ENCODE measurements around the gene LRP1B.

Gene LRP1B

GRCh38 chr2:141467331-141467730 lies 663.5 kb downstream of the LRP1B start:
- DNase-seq (ENCODE audit: low read depth): no peak
- H3K4me3 ChIP-seq (ENCODE audit: low read length): no peak overlapping the region
- no peak for TF ChIP-seq CTCF (conservative IDR thresholded peaks at IDR 0.05; ENCODE audit: low read depth, low read length)

DNA sequence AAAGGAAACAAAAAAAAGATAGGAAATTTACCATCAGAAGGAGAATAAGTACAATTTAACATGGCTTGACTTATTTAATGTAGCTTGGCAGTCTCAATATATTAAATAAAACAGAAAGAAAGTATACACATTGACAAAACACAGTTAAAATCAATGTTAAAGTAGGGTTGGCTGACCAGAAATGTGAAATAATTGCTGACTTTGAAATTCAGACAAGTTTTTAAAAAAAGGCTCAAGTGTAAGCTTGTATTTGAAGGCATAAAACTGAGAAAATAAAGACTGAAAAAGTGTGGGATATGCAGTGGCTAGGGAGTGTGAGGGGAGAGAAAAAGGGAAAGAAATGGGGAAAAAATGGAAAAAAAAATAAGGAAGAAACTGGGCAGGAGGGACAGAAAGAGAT lies 665.8 kb downstream of the LRP1B start:
- H3K4me3 ChIP-seq (ENCODE audit: low read length): no peak overlapping the region
- no peak for DNase-seq (ENCODE audit: low read depth)
- TF ChIP-seq CTCF (conservative IDR thresholded peaks at IDR 0.05; ENCODE audit: low read depth, low read length): no peak

GRCh38 chr2:141458351-141458750 lies 672.5 kb downstream of the LRP1B start:
- DNase-seq (ENCODE audit: low read depth): no peak
- no peak for TF ChIP-seq CTCF (conservative IDR thresholded peaks at IDR 0.05; ENCODE audit: low read depth, low read length)
- H3K4me3 ChIP-seq (ENCODE audit: low read length): no peak overlapping the region

DNA sequence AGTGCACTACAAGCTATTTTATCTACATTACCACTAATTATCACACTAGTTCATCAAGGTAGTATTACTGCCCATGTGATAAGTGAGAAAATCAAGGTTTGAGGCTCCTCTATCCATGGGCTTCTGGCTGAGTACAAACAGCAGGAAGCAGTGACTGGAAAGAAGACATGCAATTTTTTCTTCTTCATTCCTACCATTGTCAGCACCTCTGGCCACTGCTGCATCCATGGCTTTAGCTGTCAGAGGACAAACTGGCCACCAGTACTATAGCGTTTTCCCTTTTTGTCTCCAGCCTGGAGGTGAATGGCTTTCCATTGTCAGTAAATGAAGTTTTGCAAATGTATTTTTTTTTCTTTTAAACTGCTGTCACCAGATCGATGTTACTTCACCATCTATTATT lies 674.9 kb downstream of the LRP1B start:
- no peak overlapping the region for H3K4me3 ChIP-seq (ENCODE audit: low read length)
- TF ChIP-seq CTCF (conservative IDR thresholded peaks at IDR 0.05; ENCODE audit: low read depth, low read length): no peak
- DNase-seq (ENCODE audit: low read depth): no peak

DNA sequence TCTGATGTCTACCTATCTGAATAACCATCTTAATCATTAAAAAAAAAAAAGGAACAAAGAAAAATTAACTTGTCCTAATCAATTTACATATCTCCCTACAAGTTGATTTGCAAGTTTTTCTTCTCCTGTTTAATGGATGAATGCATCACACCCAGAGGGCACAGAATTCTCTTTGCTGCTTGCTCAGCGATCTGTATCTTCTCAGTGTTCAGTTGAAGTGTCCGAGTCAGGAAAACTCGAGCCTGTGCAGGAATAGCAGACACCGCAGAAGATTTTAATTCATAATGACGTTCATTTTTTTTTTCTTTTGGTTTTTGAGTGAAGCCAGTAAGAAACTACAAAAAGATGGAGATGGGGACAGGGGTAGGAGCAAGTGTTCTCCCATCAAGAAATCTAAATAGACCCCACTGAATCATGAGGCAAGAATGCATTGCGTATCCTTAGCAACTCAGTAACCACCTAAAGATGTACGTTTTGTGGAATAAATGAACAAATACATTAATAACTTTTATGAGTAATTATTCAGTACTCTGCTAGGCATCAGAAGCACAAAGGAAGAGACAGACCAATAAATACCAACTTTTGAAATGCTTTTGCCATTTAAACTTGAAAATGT lies 675.5 kb downstream of the LRP1B start:
- DNase-seq (ENCODE audit: low read depth): no peak
- no peak overlapping the region for H3K4me3 ChIP-seq (ENCODE audit: low read length)
- TF ChIP-seq CTCF (conservative IDR thresholded peaks at IDR 0.05; ENCODE audit: low read depth, low read length): no peak

DNA sequence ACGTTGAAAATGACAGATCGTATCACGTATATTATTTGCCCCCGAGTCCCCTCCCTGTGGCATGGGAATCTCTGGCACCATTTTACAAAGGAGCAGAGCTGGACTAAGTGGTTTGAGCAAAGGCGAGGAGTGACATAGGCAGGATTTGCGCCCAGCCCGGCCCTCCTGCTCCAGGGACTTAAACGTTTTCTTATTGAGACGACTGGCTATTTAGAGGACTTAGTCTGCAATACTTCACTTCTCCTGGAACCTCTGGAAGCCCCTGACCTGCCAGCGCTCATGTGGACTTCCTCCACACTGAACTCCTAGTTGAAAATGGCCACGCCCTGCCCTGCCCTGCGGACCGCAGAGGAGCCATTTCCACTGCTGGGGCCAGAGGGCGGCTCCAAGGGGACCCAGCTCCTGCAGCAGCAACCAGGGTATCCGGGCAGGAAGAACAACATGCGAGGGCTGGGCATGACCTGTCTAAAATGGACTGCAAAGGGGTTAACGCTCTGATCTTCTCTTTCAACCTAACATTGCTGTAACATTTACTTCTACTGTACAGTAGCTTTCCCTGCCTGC lies 690.7 kb downstream of the LRP1B start:
- no peak overlapping the region for H3K4me3 ChIP-seq (ENCODE audit: low read length)
- no peak for TF ChIP-seq CTCF (conservative IDR thresholded peaks at IDR 0.05; ENCODE audit: low read depth, low read length)
- no peak for DNase-seq (ENCODE audit: low read depth)

DNA sequence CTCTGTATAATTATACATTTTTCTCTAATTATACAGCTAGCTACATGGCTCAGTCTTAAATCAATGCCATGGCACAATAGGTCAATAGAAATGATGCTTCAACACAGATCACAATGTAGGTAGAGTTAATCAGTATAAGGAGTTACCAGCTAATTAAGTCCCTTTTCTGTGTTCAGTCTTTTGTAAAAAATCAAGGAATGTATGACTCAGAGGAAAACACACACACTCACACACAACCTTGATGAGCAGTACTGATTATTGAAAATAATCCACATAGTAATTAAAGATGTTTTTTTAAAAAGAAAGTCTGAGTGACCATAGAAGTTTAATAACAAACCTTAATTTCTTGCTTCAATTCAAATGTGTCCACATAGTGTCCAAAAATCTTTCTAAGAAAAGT lies 691.3 kb downstream of the LRP1B start:
- no peak for TF ChIP-seq CTCF (conservative IDR thresholded peaks at IDR 0.05; ENCODE audit: low read depth, low read length)
- H3K4me3 ChIP-seq (ENCODE audit: low read length): no peak overlapping the region
- DNase-seq (ENCODE audit: low read depth): peak; percentile 79
